HG03039 (cell line): ENCODE measurements around the gene MEGF11.
A peak's percentile ranks its signal among the peaks of the same experiment; 100 is the strongest.

ENCODE experiments used
- ATAC-seq: cut with Tn5 transposase; IDR thresholded peaks from one replicate; pipeline ENCODE4 v1.9.1; 2021; ENCODE audit warnings: mild to moderate bottlenecking, moderate library complexity; ENCODE audit not compliant: unreplicated experiment

MEGF11 gene

DNA sequence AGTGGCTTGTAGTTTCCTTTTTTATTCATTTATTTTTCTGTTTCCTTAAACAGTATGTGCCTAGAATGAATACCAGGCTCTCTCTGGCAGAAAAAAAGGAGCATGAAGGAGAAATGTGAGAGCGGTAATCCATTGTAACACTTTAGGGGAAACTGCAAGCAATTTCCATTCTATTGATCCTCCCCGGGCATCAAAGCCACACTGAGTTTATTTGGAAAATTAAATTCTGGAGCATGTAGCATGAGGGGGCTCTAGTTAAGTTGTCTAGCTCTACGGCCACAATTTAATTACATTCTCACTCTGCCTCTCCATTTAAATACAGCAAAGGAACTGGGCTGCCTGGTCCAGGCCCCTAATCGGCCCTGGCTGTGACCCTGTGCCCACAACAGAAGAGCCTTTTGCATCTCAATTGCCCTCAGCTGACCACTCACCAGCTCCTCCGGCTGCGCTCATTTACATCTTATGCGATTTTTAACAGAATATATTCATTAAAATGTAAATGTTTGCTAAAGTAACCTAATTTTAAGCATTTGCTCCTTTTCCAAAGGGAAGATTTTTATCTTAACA lies 72.9 kb downstream of the MEGF11 start:
- ATAC-seq = no peak

DNA sequence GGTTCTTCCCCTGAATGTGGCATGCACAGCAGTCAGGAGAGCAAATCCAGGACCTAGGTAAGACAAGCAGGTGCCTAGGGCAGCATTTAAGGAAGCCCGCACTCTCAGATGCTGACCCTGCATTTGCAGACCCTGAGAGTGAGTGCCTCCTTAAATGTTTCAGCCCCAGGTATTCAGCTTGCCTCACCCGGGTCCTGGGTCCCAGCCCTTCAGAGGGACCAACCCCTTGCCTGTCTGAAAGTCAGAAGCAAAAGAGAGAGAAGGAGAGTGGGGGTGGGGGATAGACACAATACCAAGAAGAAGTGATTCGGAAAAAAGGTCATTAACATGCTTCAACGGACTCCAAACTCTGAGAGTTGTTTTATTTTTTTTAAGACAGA lies 75.0 kb downstream of the MEGF11 start:
- no peak for ATAC-seq

DNA sequence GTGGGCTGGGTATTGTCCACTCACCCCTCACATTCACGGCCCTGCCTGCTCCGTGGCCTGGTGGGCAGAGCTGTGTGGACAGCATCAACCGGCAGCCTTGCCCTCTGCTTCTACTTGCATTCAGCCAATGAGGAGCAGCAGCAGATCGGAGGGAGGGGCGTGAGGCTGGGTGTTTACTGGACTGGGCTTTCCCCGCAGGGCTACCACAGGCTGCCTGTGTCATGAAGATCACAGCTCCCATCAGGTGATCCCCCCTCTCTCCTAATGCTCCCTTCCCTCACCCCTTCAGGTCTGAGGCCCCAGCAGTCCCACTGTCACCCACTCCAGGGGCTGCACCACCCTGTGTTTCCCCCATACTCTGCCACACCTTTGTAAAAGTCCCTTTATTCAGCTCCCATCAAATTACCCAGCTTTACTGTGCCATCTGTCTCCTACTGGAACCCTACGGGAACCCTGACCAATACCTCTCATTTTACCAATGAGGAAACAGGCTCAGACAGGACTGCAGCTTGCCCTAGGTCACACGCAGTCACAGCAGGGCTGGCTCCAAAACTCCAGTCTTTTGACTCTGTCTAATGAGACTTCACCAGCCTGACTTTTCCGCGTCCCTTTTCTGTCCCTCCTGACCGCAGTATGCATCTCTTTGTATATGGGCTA lies 81.1 kb downstream of the MEGF11 start:
- no peak for ATAC-seq

DNA sequence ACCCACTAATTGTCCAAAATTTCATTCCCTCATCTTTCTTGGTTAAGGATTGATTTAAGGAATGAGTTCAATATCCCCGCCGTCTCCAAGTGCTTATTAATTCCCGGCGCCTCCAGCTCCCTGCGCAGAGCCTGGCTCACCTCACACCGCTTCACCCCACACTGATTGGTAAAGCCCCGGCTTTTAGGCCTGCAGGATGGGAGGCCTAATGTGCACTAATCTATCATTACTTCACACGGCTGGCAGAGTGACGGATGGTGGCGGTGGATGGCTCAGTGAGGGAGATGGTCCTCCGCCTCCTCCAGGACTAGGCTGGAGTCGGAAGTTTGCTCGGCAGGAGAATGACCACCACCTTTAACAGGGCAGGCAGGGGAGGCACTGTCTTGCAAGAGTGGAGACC lies 81.7 kb downstream of the MEGF11 start:
- no peak for ATAC-seq

GRCh38 chr15:66170716-66171115 lies 82.8 kb downstream of the MEGF11 start:
- no peak for ATAC-seq

DNA sequence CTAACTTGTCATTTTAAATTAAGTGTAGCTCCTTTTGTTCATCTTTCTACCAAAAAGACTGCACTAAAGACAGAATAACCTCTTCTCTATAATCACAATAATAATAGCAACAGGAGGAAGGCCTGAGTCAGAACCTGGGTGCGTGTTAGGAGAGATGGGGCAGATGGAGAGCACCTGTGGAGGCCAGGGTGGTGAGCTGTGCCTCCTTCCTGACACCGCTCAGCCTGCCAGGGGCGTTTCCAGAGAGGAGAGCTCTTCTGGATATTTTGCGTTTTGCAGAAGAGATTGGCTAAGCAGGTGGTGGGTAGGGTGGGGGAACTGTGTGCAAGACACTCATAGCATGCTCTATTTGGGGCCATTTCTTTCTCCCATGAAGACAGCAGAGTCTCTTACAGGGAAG lies 83.5 kb downstream of the MEGF11 start:
- ATAC-seq = no peak

DNA sequence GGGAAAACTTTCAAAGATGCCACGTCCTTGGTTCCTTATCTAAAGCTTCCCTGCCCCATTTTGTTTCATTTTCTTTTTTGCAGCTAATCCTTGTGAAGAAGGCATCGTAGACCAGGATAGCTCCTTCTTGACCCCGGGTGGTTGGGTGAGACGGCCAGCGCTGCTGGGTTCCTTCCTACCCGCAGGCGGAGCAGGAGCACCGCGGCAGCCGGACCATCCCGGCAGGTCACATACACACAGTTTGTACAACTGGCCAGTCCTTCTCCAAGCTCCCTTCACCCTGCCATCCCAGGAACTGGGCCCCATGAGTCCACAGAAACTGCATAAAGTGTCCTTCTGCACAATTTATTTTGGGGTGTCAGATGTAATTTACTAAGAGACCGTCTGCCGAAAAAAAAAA lies 83.9 kb downstream of the MEGF11 start:
- no peak for ATAC-seq

DNA sequence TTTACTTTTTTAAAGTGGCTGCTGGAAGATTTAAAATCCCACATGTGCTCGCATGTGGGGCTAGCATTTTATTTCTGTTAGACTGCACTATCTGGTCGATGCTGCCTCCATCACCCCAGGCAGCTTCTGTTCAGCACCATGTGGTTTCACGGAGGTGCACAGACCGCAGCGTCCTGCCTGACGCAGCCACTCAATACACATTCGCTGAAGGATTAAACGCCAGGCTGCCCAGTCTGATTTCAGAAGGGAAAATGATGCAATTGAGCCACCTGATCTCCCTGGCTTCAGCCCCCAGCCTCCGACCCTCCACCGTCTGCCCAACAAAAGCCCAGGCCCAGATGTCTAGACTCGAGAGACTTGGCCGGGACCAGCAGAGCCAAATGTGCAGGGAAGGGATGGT lies 84.5 kb downstream of the MEGF11 start:
- ATAC-seq = no peak

DNA sequence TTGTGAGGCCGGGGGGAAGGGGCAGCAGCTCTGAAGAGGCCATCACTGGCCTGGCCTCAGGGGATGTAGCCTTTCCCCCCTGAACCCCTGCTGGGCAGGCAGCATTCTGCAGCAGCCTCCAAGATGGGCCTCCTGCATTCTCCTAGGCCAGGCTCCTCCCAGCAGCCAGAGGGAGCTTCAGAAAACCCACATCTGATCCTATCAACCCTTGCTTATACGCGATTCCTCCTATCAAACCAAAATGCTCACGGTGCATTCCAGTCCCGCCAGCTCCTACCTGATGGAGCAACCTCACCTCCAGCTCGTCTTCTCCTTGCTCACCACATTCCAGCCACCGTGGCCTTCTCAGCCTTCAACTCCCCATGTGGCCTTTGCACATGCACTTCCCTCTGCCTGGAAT lies 85.7 kb downstream of the MEGF11 start:
- no peak for ATAC-seq

DNA sequence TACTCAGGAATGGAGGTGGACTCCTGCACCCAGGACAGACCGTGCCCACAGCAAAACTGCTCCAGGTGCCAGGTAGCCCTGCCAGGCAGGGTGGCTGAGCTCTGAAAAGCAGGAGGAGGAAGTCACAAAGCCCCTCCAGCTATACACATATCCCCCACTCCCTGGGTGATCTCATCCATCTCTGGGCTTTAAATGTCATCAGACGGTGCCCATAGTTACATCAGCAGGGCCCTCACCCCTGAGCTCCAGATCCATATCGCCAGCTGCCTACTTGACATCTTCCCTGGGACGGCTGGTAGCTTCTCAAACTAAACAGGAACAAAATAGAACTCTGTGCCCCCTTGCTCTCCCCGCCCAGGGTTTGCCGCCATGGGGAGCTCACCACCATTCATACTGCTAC lies 87.7 kb downstream of the MEGF11 start:
- ATAC-seq = no peak

DNA sequence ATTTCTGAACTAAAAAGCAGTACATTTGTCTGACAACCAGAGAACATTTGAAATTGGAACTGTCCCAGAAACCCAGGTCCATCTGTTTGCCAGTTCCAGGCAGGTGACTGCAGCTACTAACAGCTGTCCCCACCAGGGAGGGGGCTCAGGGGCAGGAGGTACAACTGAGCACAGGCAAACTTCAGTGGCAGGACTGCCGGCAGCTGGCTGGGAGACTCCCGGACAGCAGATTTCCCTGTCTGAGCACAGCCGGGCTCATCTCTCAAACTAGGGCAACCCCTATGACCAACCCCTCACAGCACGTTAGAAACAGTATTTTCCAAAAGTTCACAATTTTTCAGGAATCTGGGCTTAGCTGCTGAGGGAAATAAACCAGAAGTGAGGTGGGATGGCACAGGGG lies 88.8 kb downstream of the MEGF11 start:
- ATAC-seq = no peak

DNA sequence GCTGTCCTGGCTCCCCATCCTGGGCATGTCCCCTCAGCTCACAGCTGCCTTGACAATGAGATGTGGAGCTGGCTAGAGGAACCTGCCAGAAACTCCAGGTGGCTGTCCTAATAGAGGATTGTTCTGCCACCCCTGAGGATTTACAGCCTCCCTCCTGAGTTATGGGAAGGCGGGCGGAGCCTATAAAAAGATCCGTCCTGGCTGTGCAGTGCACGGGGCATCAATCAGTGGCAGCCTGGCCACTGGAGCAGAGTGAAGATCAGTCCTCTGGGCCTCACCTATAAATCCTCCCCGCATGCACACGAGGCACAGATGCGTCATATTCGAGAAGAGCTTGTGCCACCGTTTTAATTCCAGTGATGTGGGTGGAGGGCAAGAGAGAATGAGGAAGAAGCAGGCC lies 90.0 kb downstream of the MEGF11 start:
- ATAC-seq = no peak

DNA sequence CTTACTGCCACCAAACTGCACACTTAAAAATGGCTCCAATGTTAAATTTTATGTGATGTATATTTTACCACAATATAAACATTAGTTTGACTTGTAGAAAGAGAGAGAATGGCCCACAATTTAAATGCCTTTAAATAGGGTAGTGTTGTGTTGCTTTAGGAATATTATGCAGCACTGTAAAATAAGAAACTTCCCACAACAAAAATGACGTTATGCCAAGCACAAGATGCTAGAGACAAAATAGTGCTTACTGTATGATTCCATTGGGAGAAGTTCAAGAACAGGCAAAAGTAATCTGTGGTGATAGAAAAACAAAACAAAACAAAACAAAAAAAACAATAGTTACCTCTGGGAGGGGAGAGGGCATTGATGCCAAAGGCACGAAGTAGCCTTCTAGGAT lies 91.3 kb downstream of the MEGF11 start:
- ATAC-seq = no peak

GRCh38 chr15:66161575-66162118 lies 91.9 kb downstream of the MEGF11 start:
- no peak for ATAC-seq

GRCh38 chr15:66161108-66161507 lies 92.4 kb downstream of the MEGF11 start:
- no peak for ATAC-seq

GRCh38 chr15:66157507-66157906 lies 96.0 kb downstream of the MEGF11 start:
- ATAC-seq = no peak

GRCh38 chr15:66156310-66156975 lies 97.1 kb downstream of the MEGF11 start:
- no peak for ATAC-seq

DNA sequence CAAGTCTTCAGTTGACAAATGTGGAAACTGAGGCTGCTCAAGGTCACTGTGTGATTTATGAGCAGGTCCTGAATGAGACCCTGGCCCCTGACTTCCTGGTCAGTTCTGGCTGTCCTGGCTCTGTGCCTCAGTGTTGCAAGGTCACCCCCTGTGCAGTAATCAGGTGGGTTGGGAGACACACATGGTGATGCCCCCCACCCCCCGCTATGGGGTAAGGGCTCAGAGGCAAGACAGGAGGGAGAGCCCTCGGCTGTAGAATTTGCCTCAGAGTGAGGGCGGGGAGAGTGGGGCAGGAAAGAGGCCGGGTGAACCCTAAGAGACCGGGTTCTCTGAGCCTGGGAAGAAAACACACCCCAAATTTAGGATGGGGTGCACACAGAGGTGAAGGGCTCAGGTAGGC lies 98.5 kb downstream of the MEGF11 start:
- ATAC-seq = no peak

DNA sequence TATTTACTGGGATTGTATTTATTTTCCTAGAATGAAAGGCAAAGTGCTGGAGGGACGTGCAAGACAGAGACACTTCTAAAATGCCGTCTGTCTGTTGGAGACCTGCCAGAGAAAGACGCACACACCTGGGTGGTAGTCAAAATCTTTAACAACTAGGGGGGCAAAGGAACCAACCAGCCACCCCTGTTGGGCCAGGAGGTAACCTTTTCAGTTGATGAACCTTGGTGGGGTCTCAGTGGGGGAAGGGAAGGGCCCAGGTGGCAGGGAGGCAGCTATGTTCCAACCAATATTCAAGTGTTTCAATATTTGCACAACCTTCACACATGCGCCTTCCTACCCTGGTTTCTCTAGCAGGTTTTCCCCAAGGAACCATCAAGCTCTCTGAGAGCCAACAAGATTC lies 99.0 kb downstream of the MEGF11 start:
- no peak for ATAC-seq

- peak; percentile 47 for ATAC-seq
Measured at GRCh38 chr15:66153549-66154415, 99.8 kb downstream of the MEGF11 start.

- ATAC-seq = no peak
Measured at GRCh38 chr15:66152650-66153049, 100.9 kb downstream of the MEGF11 start.
